Testis (tissue), 2 donors: Measurements from ENCODE around the gene FOXO6.

Source experiments
- POLR2A ChIP-seq: fragments of 450-650 bp; IDR thresholded peaks from one replicate; pipeline ENCODE4 v1.6.1; 2017; ENCODE audit warnings: antibody characterized with exemption, mild to moderate bottlenecking, moderate library complexity
- TF ChIP-seq, protein P1 (sequence below), 3 experiments: fragments of 450-650 bp in 2 of 3; fragments of 200-600 bp in 1 of 3; sonication (generic) in 1 of 3; IDR thresholded peaks; one replicate each; pipeline ENCODE4 v1.5.1; 2016 to 2019; ENCODE audit warnings: antibody characterized with exemption in 3 of 3, mild to moderate bottlenecking in 2 of 3, moderate library complexity in 1 of 3

- TF ChIP-seq, protein P1, sequence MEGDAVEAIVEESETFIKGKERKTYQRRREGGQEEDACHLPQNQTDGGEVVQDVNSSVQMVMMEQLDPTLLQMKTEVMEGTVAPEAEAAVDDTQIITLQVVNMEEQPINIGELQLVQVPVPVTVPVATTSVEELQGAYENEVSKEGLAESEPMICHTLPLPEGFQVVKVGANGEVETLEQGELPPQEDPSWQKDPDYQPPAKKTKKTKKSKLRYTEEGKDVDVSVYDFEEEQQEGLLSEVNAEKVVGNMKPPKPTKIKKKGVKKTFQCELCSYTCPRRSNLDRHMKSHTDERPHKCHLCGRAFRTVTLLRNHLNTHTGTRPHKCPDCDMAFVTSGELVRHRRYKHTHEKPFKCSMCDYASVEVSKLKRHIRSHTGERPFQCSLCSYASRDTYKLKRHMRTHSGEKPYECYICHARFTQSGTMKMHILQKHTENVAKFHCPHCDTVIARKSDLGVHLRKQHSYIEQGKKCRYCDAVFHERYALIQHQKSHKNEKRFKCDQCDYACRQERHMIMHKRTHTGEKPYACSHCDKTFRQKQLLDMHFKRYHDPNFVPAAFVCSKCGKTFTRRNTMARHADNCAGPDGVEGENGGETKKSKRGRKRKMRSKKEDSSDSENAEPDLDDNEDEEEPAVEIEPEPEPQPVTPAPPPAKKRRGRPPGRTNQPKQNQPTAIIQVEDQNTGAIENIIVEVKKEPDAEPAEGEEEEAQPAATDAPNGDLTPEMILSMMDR (IDR thresholded peaks at IDR 0.05) = no peak
- TF ChIP-seq POLR2A = no peak
Observed at GRCh38 chr1:41333146-41333784, 28.0 kb upstream of the FOXO6 start.
